GM12878 (cell line): Measurements from ENCODE around the gene GAS2L2.

ENCODE experiments used
- ESRRA ChIP-seq: IDR thresholded peaks from 2 replicates; pipeline ENCODE4 v1.6.1; 2012; ENCODE audit warnings: mild to moderate bottlenecking, low read length, improper control_type of control experiment
- GATAD2B ChIP-seq: fragments of 450-650 bp; conservative IDR thresholded peaks from 2 replicates; pipeline ENCODE4 v1.6.1; 2017; ENCODE audit warnings: low read depth, mild to moderate bottlenecking, moderate library complexity
- POU2F2 ChIP-seq: IDR thresholded peaks from 3 replicates; pipeline ENCODE4 v1.6.1; 2011; ENCODE audit warnings: low read depth, mild to moderate bottlenecking, low read length, borderline replicate concordance
- SKIL ChIP-seq: fragments of 450-650 bp; IDR thresholded peaks from 2 replicates; pipeline ENCODE4 v1.6.1; 2017; ENCODE audit warnings: mild to moderate bottlenecking, low read depth, inconsistent platforms; ENCODE audit not compliant: poor library complexity, severe bottlenecking
- TCF12 ChIP-seq: IDR thresholded peaks from 2 replicates; pipeline ENCODE4 v1.6.1; 2011; ENCODE audit warnings: low read depth, mild to moderate bottlenecking, low read length
- TF ChIP-seq, protein P1 (sequence below), 3 experiments: IDR thresholded peaks in 2 of 3; conservative IDR thresholded peaks in 1 of 3; 2 replicates each; pipeline ENCODE4 v1.5.1; 2011; ENCODE audit warnings: low read depth in 3 of 3, low read length in 3 of 3, mild to moderate bottlenecking in 3 of 3, control low read depth in 2 of 3, moderate library complexity in 2 of 3, inconsistent platforms in 1 of 3, mixed read lengths in 1 of 3; ENCODE audit not compliant: control insufficient read depth in 2 of 3, insufficient read depth in 1 of 3; ENCODE audit errors: extremely low read depth in 1 of 3

GRCh38 chr17:35740216-35740615 is 12.8 kb downstream of the GAS2L2 start:
- TF ChIP-seq, protein P1, sequence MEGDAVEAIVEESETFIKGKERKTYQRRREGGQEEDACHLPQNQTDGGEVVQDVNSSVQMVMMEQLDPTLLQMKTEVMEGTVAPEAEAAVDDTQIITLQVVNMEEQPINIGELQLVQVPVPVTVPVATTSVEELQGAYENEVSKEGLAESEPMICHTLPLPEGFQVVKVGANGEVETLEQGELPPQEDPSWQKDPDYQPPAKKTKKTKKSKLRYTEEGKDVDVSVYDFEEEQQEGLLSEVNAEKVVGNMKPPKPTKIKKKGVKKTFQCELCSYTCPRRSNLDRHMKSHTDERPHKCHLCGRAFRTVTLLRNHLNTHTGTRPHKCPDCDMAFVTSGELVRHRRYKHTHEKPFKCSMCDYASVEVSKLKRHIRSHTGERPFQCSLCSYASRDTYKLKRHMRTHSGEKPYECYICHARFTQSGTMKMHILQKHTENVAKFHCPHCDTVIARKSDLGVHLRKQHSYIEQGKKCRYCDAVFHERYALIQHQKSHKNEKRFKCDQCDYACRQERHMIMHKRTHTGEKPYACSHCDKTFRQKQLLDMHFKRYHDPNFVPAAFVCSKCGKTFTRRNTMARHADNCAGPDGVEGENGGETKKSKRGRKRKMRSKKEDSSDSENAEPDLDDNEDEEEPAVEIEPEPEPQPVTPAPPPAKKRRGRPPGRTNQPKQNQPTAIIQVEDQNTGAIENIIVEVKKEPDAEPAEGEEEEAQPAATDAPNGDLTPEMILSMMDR (IDR thresholded peaks at IDR 0.05 in 2 of 3, conservative IDR thresholded peaks at IDR 0.05 in 1 of 3; ENCODE audit: control insufficient read depth in 2 of 3, extremely low read depth in 1 of 3, insufficient read depth in 1 of 3, low read depth in 3 of 3, low read length in 3 of 3): no peak
- TF ChIP-seq SKIL (no peak), ESRRA (no peak), GATAD2B (no peak), TCF12 (no peak), POU2F2 (no peak)
